Upper lobe of right lung (tissue), 1 donor: ENCODE results near the gene MBTPS1. TPM values are rescaled to one million over a fixed set of nuclear protein-coding genes. Genes with fewer than 3 reads are reported as not detected.

ENCODE experiments used
- ATAC-seq: fragments of 200-7000 bp; cut with Tn5 transposase; one replicate; pipeline ENCODE4 v1.9.1; 2020; ENCODE audit warnings: mild to moderate bottlenecking, moderate library complexity
- DNase-seq: peaks from one replicate; pipeline ENCODE4 v3.0.0-alpha.2; 2020
- H3K27ac ChIP-seq: fragments of 200-600 bp; one replicate; pipeline ENCODE4 v1.8.0; 2022
- H3K27me3 ChIP-seq: fragments of 200-600 bp; one replicate; pipeline ENCODE4 v1.8.0; 2022; ENCODE audit warnings: mild to moderate bottlenecking
- H3K36me3 ChIP-seq: fragments of 200-600 bp; one replicate; pipeline ENCODE4 v1.8.0; 2022
- H3K4me1 ChIP-seq: fragments of 200-600 bp; one replicate; pipeline ENCODE4 v1.8.0; 2022
- H3K4me3 ChIP-seq: fragments of 200-600 bp; one replicate; pipeline ENCODE4 v1.8.0; 2022; ENCODE audit warnings: mild to moderate bottlenecking
- H3K9me3 ChIP-seq: fragments of 200-600 bp; one replicate; pipeline ENCODE4 v1.8.0; 2022
- intact Hi-C: fragments of 100-400 bp; cut with DNase I; formaldehyde crosslinking; loops from one replicate; pipeline ENCODE4 v1.11.0; 2022
- total RNA-seq: library from RNA; stranded (reverse); fragmentation: NEBNext Ultra II Directional; extraction: Animal tissue kit (Norgen Biotek cat#: 25700); gene quantifications from one replicate; pipeline ENCODE4 v1.2.1, GENCODE V29; 2021
- TF ChIP-seq, protein P1 (sequence below): fragments of 200-600 bp; IDR thresholded peaks from one replicate; pipeline ENCODE4 v1.8.0; 2022; ENCODE audit warnings: antibody characterized with exemption
- donor health status: DM: no; HTN: yes; CAD: no; lungs with severe emphysema.

Gene MBTPS1
- total RNA-seq, 1 donor from 2014 or later = 97.5 TPM

DNA sequence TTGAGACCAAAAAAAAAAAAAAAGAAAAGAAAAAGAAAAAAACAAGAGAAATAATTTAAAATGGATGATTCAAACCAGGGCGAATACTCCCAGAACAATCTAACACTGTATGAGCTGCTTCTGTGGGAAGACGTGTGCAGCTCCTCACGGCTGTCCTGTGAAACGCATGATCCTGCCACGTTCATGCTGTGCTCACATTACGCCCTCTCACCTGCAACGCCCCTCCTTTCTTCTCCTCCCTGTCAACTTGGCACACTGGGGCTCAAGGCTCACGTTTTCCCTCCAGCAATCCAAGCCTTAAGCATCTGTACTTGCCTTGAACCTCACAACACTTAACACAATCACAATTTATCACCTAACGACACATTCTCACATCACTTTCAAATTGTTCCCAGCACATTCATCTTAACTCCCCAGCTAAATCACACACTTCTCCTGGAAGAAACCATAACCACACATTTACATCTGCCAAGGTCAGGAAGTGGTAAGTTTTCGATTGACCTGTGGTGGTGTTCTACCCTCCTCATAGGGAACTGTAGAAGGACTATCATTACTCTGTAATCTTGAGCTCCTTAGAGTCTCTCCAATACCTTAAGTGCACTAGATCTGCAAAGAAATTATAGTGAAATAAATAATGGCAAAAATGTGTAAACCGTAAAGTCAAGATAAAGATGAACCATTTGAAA, 29.1 kb downstream of the MBTPS1 start:
- no peak overlapping the region for H3K4me3 ChIP-seq
- peaks cover 88% of the 10 kb centered on the region for H3K36me3 ChIP-seq
- ATAC-seq (no peak), DNase-seq (no peak)
- intact Hi-C loops = loop anchor here (10.0 kb wide), 1 partner anchor 97 kb away; the partner anchor contains the start of gene TAF1C
- H3K9me3 ChIP-seq = no peaks in the 10 kb centered on the region
- H3K27ac ChIP-seq = no peak overlapping the region
- no peaks in the 10 kb centered on the region for H3K27me3 ChIP-seq
- TF ChIP-seq, protein P1, sequence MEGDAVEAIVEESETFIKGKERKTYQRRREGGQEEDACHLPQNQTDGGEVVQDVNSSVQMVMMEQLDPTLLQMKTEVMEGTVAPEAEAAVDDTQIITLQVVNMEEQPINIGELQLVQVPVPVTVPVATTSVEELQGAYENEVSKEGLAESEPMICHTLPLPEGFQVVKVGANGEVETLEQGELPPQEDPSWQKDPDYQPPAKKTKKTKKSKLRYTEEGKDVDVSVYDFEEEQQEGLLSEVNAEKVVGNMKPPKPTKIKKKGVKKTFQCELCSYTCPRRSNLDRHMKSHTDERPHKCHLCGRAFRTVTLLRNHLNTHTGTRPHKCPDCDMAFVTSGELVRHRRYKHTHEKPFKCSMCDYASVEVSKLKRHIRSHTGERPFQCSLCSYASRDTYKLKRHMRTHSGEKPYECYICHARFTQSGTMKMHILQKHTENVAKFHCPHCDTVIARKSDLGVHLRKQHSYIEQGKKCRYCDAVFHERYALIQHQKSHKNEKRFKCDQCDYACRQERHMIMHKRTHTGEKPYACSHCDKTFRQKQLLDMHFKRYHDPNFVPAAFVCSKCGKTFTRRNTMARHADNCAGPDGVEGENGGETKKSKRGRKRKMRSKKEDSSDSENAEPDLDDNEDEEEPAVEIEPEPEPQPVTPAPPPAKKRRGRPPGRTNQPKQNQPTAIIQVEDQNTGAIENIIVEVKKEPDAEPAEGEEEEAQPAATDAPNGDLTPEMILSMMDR = no peak
- H3K4me1 ChIP-seq = peaks cover 11% of the 10 kb centered on the region

DNA sequence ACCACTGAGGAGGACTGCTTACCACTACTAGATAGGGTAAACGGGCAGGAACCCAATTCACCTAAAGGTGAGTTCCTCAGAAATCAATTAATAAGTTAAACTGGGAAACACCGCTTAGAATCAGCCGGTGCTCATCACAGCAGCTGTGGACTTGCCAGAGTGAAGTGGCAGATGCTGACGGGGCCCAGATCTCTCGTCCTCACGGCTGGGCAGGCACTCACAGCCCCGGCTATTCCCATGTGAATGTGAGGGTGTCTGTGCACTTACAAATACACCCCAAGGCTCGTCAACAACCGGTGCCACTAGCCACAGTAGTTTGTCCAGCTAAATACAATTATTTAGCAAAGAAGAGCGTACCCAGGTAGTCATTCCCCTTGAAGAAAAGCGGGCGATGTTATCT, 29.7 kb downstream of the MBTPS1 start:
- H3K4me3 ChIP-seq = no peak overlapping the region
- DNase-seq = no peak
- peaks cover 11% of the 10 kb centered on the region for H3K4me1 ChIP-seq
- intact Hi-C loops = loop anchor here (10.0 kb wide), 1 partner anchor 98 kb away; the partner anchor contains the start of gene TAF1C
- H3K27me3 ChIP-seq = no peaks in the 10 kb centered on the region
- no peak overlapping the region for H3K27ac ChIP-seq
- ATAC-seq = no peak
- H3K36me3 ChIP-seq = peaks cover 88% of the 10 kb centered on the region
- TF ChIP-seq, protein P1 = no peak
- no peaks in the 10 kb centered on the region for H3K9me3 ChIP-seq

DNA sequence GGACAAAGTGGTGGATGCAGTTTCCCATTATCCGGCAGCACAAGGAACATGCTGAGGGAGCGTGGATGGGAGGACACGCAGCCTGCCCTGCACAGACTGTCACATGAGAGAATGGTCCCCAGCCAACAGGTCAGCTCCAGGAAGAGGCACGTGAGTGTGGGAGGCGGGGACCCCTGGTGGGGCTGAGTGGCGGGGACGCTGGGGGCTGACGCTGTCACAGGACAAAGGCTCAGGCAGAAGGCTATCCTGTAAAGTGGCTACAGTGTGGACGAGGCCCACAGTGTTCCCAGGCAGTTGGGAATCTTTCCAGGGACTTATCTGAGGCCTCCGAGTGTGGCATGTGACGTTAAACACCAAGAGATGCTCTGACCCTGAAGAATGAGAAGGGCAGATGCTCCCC, 30.4 kb downstream of the MBTPS1 start:
- Histone ChIP-seq H3K4me3 (no peak overlapping the region), H3K27ac (no peak overlapping the region), H3K9me3 (no peaks in the 10 kb centered on the region), H3K27me3 (no peaks in the 10 kb centered on the region), H3K36me3 (peaks cover 88% of the 10 kb centered on the region), H3K4me1 (peaks cover 11% of the 10 kb centered on the region)
- DNase-seq (no peak), ATAC-seq (no peak)
- TF ChIP-seq, protein P1 = no peak
- intact Hi-C loops = loop anchor here (10.0 kb wide), 1 partner anchor 98 kb away; the partner anchor contains the start of gene TAF1C

DNA sequence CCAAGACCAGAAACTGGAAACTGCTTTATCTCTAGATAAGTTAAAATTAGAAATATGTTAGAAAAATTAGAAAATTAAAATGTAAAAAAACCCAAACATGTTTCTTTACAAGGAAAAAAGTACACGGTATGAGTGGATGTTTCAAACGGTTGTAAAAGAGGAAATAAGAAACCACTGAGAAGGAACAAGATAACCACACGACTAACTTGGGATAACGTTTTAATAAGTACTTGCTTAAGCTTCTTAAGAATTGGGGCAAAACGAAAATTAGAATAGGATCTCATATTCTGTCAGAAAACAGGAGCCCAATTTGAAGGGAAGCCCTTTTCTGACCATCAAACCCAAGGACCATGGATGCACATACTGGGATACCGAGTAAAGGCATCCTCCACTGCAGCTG, 31.0 kb downstream of the MBTPS1 start:
- Histone ChIP-seq H3K27ac (no peak overlapping the region), H3K4me1 (peaks cover 11% of the 10 kb centered on the region), H3K4me3 (no peak overlapping the region), H3K36me3 (peaks cover 88% of the 10 kb centered on the region), H3K9me3 (no peaks in the 10 kb centered on the region), H3K27me3 (no peaks in the 10 kb centered on the region)
- intact Hi-C loops = loop anchor here (10.0 kb wide), 1 partner anchor 99 kb away; the partner anchor contains the start of gene TAF1C
- TF ChIP-seq, protein P1 = no peak
- DNase-seq (no peak), ATAC-seq (no peak)

DNA sequence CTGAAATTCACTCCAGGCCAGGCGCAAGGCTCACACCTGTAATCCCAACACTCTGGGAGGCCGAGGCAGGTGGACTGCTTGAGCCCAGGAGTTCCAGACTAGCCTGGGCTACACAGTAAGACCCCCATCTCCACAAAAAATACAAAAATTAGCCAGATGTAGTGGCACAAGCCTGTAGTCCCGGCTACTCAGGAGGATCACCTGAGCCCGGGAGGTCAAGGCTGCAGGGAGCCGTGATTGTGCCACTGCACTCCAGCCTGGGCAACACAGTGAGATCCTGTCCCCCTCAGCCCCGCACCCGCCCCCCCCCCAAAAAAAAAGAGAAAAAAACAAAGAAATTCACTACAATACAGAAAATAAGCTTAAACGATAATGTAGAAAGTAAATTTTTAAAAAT, 31.5 kb downstream of the MBTPS1 start:
- intact Hi-C loops = loop anchor here (10.0 kb wide), 1 partner anchor 100 kb away; the partner anchor contains the start of gene TAF1C
- H3K36me3 ChIP-seq = peaks cover 88% of the 10 kb centered on the region

More for the DNA sequence above, 31.5 kb downstream of the MBTPS1 start:
- H3K27ac ChIP-seq = no peak overlapping the region
- TF ChIP-seq, protein P1 = no peak
- H3K27me3 ChIP-seq = no peaks in the 10 kb centered on the region
- no peaks in the 10 kb centered on the region for H3K9me3 ChIP-seq
- H3K4me1 ChIP-seq = peaks cover 11% of the 10 kb centered on the region
- H3K4me3 ChIP-seq = no peak overlapping the region
- no peak for ATAC-seq
- DNase-seq = no peak
